Cerebellar nuclear complex (tissue), 1 donor: ENCODE measurements around the gene OXSR1.
"Not testable (repeated sequence)": the region's sequence is repeated elsewhere in the genome, so short reads cannot be mapped to it uniquely, and the experiment has no call there.

ENCODE experiments used
- DNase-seq, 2 experiments: peaks; one replicate each; lab custom pipeline; 2025; lab: John Stamatoyannopoulos, UW

OXSR1 gene

GRCh38 chr3:38168151-38169026 lies 3.1 kb downstream of the OXSR1 start:
- no peak for DNase-seq

GRCh38 chr3:38169027-38169317 lies 3.6 kb downstream of the OXSR1 start:
- DNase-seq: no peak

GRCh38 chr3:38170722-38171121 lies 5.4 kb downstream of the OXSR1 start:
- no peak for DNase-seq

- DNase-seq: no peak
These were observed 6.3 kb downstream of the OXSR1 start for GRCh38 chr3:38171622-38172021.

GRCh38 chr3:38173834-38174418 lies 8.6 kb downstream of the OXSR1 start:
- no peak for DNase-seq

GRCh38 chr3:38177181-38177580 lies 11.8 kb downstream of the OXSR1 start:
- DNase-seq: no peak

GRCh38 chr3:38186781-38187180 lies 21.4 kb downstream of the OXSR1 start:
- no peak for DNase-seq

GRCh38 chr3:38190481-38190881 lies 25.1 kb downstream of the OXSR1 start:
- DNase-seq: no peak

GRCh38 chr3:38202931-38203330 lies 37.6 kb downstream of the OXSR1 start:
- not testable (repeated sequence) for DNase-seq

GRCh38 chr3:38203690-38204089 lies 38.4 kb downstream of the OXSR1 start:
- no peak for DNase-seq

GRCh38 chr3:38204599-38205471 lies 39.5 kb downstream of the OXSR1 start:
- no peak for DNase-seq

- no peak for DNase-seq
These were observed 40.1 kb downstream of the OXSR1 start for GRCh38 chr3:38205472-38205805.

- DNase-seq: no peak
These were observed 42.1 kb downstream of the OXSR1 start for GRCh38 chr3:38207254-38208003.

GRCh38 chr3:38210141-38210757 lies 44.9 kb downstream of the OXSR1 start:
- no peak for DNase-seq

- DNase-seq: no peak
These were observed 46.8 kb downstream of the OXSR1 start for GRCh38 chr3:38212141-38212540.

GRCh38 chr3:38214560-38214959 lies 49.2 kb downstream of the OXSR1 start:
- DNase-seq: no peak

- DNase-seq: no peak
These were observed 54.4 kb downstream of the OXSR1 start for GRCh38 chr3:38219609-38220197.

- no peak for DNase-seq
These were observed 55.7 kb downstream of the OXSR1 start for GRCh38 chr3:38221005-38221404.

- DNase-seq: no peak
These were observed 56.8 kb downstream of the OXSR1 start for GRCh38 chr3:38222032-38222634.

GRCh38 chr3:38224357-38224756 lies 59.0 kb downstream of the OXSR1 start:
- DNase-seq: no peak

- DNase-seq: no peak
These were observed 60.9 kb downstream of the OXSR1 start for GRCh38 chr3:38226273-38226672.
